RPMI8226 (cell line): Measurements from ENCODE around the gene CHRNA4.

Experiments used
- DNase-seq: peaks from one replicate; pipeline ENCODE4 v3.0.0-alpha.2; 2015

The CHRNA4 gene

DNA sequence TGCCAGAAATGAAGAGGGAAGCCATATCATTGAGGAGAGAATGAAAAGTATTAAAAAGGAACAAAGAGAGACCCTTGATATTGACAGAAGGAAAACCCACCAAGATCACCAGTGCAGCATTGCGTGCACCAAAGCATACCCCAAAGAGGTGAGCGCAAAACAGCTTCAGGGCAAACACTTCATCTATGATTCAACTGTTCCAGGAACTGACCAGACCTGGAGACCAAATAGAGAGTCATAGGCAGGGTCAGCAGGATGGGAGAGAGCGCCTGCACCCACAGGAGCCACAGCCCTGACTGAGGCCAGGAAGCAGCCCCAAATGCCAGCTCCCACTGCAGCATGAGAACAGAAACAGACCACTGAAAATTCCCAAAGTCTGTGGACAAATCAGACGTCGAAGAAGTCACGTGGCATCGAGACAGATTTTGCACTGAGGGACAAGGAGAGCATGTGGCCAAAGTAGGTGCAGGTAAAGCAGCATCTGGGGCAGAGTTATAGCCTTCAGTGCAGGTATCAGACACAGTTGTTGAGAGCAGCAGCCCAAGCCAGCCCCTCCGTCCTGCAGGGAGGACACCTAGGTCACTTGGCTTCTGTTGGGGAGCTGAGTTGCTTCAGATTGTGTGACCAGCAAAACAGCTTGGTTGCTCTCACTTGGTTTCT, 29.3 kb downstream of the CHRNA4 start:
- DNase-seq: no peak

DNA sequence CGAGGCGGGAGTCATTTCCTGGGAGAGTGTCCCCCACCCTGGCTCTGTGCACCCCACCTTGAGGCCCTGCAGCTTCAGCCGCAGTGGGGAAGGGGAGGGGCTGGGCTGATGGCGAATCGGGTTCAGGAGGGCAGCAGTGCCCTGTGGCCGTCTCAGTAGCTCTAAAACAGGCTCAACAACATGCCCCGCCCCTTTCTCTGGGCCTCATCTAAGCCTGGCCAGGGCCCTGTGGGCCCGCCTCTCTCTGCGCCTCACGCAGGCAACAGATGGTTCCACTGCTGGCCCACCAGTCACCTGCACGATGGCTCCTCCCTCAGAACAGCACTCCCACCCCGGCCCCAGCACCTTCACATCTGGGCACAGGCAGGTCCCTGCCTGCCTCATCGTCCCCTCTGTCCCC, 30.2 kb downstream of the CHRNA4 start:
- DNase-seq: peak; percentile 16

DNA sequence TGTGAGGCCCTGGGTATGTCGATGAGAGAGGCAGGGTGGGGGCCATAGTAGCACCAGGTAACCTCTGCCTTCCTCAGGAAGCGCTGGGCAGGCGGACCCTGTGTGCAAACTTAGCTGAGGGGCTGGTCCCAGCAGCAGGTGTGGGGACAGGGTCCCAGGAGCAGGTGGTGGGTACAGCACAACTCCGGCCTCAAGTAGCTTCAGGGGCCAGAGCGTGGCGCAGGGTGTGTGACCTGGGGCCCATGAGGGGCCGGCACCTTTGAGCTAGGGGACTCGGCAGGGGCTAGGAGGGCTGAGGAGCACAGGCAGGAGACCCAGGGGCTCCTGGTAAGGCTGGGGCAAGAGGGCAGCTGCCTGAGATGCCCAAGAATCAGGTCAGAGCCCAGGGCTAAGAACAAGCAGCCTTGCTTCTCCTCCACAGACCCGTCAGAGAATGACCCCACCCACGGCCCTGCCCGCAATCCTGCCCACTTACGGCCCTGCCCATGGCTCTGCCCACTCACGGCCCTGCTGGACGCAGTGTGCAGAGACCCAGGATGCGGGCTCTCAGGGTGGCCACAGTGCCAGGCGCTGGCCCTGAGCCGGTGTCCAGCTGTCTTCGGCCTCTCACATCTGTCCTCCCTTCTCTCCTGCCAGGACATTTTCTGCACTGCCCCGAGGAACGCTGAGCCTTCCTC, 30.9 kb downstream of the CHRNA4 start:
- no peak for DNase-seq

DNA sequence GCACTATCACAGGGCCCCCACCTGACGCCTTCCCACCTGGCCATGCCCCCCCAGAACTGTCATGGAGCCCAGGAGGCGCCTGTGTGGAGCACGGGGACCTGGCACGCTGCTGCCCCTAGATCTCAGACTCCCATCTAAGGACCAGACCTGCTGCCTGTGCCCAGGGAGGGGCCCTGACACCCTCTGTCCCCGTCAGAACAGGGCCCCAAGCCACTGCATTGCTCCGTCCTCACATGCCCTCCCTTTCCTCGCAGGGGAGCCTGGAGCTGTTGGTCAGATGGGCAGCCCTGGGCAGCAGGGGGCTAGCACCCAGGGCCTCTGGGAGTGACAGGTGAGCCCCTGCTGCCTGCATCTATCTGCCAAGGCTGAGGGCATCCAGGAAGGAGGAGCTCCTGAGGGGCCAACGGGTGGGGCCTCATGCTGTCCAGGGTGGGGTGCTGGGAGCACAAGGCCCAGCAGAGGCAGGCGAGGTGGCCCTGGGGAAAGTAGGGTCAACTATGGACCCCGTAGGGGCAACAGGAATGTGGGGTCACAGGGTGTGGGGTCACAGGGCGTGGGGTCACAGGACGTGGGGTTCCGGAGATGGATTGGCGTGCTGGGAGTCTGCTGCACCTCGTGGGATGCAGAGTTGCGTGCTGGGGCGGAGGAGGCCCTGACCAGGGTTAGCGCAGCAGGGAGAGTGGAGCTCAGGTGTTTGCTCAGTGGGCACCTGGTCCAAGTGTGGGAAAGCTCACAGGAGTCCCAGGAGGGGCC, 31.6 kb downstream of the CHRNA4 start:
- no peak for DNase-seq

DNA sequence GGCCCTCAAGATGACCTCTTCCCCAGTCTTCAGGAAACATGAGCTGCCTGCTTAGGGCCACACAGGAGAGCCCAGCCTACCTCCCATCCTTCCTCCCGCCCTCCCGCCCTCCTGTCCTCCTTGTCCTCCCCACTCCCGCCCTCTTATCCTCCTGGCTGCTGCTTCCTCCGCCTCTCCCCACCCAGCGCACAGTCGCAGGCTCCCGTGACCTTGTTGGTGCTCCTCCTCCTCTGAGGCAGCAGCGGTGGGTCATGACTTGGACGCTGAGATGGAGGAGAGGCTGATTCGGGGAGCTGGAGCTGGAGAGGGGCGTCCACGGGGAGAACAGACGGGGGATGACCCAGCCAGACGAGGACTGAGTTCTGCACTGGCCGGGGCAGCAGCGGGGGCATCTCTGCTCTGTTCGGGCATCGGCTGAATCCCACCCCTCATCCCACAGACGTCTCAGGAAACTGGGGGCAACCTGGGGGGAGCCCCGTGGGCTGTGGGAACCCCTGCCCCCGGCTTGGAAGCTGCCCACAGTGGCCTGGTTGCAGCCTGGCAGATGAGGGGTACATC, 32.4 kb downstream of the CHRNA4 start:
- DNase-seq: no peak

DNA sequence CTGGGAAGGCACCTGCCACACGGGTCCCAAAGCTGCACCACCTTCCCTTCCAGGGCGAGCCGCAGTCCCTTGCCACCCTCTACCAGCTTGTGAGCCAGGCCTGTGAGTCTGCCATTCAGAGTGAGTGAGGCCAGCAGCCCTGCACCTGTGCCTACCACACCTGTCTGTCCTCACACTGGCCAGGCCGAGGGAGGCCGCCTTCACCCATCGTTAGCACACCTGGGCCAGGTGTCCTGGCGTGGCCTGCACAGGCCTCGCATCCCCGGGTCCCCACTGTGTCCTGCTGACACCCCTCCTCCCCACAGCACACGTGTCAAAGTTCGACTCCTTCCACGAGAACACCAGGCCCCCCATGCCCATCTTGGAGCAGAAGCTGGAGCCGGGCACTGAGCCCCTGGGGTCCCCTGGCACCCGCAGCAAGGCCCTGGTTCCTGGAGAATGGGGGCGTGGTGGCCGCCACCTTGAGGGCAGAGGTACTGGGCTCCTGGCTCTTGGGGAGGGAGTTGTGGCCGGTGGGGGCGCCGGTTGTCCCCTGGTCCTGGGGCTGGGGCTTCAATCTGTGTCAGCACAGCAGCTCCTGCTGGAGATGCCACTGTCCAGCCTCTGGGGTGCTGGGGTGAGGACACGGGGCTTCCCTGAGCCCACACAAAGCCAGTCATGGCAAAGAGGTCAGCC, 33.0 kb downstream of the CHRNA4 start:
- peak; percentile 22 for DNase-seq

DNA sequence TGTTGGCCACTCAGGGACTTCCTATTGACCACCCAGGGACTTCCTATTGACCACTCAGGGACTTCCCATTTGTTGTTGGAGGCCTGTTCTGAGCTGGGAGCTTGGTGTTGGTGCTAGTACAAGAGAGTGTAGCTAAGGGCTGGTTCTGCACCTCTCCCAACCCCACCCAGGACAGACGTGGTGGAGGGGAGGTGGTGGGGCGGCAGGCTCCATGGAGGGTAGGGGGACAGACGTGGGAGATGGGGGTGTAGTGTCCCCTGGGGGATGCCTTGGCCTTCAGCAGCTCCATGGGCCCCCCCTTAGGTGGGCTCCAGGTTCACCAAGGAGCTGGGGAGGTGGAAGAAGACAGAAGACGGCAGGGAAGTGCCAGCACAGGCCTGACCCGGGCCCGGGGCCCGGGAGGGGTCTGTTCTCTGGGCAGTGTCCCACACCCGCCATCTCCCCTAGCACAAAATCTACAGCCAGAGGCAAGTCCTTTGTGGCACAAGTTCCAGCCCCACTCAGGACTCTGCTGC, 33.9 kb downstream of the CHRNA4 start:
- DNase-seq: no peak

DNA sequence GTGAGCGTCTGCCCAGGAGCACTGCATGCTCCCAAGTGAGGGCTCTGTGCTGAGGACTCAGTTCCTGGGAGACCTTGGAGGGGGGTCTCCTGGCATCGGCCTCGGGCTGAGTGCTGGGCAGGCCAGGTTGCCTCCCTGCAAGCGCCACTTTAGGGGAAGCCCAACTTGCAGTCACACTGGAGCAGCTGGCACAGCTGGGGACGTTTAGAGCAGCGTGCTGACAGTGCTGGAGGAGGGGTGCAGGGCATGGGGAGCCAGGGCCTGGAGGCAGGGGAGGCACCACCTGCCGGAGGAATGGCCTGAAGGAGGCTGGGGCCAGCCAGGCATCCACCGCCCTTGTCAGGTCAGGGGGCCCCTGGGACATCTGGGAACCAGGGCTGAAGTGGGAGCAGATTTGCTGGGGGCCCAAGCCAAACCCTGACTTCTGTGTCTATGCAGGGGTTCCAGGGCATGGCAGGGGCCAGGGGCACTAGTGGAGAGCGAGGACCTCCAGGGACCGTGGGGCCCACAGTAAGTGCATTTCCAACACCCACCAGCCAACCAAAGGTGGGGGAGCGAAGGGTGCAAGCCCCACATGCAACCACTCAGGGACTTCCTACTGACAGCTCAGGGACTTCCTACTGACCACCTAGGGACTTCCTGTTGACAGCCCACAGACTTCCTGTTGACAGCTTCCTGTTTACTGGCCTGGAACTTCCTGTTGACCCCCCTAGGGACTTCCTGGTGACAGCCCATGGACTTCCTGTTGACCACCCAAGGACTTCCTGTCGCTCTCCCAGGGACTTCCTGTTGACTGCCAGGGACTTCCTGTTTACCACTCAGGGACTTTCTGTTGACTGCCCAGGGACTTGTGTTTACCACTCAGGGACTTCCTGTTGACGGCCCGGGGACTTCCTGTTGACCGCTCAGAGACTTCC, 34.6 kb downstream of the CHRNA4 start:
- DNase-seq: peak; percentile 43

DNA sequence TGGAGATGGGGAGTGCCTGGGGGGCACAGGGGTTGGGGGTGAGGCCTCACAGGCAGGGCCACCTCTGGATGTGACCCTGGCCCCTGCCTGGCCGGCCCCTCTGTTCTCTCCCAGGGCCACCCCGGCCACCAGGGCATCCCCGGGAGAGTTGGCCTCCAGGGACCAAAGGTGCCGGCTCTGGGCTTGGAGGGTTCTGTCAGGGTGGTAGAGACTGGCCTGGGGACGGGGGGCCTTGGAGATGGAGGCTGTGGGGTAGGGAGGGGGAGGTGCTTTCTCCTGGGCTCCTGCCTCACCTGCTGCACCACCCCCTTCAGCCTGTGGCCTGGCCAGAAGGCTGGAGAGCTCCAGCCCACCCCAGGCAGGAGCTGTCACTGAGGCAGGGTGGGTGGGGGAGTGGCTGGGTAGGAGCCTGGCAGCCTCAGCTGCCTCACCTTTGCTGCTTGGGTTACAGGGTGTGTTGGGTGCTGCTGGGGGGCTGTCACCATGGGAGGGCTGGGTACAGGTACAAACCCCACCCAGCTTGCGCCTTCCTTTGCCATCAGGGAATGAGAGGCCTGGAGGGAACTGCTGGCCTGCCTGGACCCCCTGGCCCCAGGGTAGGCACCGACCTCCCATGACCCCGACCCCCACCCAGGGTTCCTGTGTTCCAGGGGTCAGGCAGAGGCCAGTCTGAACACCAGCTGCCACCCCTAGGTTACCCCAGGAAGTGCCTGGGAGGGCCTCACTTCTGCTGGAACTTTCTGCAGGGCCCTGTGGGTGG, 35.4 kb downstream of the CHRNA4 start:
- DNase-seq: no peak

DNA sequence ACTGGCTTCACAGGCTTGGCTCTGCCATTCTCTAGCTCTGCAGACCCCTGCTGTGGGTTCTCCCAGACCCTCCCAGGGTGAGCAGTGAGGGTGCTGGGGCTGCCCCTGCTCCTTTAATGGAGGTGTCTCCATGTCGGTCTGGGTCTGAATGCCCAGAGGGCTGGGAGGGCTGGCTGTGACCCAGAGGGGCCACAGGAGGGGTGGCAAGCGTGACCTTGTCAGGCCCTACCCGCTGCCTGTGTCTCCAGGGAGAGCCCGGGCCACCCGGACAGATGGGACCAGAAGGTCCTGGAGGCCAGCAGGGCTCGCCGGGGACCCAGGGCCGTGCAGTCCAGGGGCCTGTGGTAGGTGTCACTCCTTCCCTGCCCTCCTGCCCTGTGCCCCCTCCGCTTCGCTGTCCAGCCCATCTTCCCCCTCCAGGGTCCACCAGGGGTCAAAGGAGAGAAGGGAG, 36.1 kb downstream of the CHRNA4 start:
- no peak for DNase-seq

DNA sequence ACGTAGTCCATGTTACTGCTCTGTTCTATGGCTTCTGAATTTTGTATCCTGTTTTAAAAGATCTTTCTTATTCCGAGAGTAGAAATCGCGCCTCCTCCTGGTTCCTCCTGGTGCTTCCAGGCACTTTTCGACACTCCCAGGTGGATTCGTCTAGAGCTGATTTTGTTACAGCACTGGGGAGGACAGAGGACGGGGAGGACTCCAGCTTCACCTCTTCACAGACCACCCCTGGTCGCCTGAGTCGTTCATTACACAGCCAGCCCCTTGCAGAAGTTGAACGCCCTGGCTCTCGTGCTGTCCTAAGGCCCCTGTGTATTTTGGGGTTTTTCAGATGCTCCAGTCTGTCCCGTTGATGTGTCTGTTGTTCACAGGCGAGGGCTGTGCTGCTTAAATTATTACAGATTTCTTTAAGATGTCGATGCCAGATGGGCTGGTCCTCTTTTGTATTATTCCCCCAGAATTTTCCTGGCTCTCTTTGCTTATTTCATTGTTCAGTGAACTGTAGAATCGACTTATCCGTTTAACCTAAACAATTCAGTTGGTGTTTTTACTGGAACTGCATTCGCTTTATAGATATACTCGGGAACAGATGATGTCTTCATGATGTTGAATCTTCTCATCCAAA, 37.7 kb downstream of the CHRNA4 start:
- DNase-seq: no peak

DNA sequence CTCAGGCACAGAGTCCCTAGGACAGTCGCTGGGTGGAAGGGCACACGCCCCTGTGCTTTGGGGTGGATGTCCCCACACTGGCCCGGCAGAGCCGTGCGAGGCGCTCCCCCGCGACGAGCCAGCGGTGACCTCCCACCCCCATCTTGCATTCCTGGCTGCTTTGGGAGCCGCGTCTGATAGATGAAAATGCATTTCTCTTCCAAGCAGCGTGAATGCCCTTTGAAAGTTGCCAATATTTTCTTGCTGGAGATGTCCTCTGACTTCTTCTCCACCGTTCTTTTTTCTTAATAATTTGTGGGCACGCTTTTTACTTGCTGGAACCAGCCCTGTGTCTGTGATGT, 38.2 kb downstream of the CHRNA4 start:
- DNase-seq: no peak

DNA sequence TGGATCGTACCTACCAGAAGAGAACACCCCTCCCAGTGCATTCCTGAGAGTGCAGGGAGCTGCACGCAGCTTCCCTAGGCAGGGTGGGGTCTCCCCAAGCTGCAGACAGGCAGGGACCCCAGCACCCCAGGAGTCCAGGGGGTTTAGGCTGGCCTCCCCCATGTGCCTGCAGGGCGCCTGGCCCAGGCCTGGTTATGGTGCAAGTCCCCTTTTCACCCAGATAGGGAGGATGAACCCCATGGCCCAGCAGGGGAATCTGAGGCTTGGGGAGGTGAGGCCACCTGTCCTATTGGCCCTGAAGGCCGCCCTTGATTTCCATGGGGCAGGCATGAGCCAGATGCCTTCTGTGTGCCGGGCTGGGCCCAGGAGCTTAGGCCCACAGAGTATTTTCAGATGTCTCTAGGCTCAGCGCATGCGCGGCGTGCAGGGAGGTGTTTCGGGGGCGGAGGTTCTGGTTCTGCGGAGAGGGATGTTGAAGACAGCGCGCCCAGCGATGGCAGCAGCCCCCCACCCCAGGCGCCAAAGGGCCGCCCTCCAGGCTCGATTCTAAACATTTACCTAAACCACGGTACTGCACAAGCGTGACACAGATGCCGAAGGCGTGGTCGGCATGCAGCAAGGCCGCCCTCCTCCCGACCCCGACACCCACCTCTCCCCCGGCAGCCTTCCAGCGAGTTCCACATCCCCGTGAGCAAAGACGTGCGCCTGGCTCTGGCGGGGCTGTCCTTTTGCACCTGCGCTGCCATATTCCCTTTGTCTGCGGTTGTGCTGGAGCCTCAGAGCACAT, 38.8 kb downstream of the CHRNA4 start:
- no peak for DNase-seq

DNA sequence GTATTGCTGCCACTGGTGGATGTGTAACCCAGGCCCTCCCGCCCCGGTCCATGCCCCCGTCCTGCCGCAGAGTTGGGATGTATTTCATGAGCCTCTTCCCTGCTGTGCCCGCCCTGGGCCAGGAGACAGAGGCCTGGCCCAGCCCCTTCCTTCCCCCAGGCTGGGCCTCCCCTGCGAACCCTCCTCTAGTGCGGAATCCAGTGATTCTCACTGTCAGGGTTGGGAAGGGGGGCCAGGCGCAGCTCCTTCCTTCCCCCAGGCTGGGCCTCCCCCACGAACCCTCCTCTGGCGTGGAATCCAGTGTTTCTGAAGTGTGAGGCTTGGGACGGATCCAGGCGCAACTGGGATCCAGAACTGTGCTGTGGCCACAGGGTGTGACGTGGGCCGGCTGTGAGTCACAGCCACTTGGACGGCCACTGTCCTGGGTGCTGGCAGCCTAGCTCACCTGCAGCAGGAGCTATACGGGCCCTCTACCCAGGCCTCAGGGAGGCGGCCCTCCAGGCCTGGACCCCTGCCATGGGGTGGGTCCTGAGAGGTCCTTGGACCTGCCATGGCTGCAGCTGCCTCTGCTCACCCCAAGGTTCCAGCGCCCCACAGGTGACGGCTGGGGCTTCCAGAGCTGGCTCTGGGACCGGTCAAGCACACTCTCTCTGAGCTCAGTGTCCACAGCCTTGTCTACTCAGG, 39.9 kb downstream of the CHRNA4 start:
- DNase-seq: no peak

DNA sequence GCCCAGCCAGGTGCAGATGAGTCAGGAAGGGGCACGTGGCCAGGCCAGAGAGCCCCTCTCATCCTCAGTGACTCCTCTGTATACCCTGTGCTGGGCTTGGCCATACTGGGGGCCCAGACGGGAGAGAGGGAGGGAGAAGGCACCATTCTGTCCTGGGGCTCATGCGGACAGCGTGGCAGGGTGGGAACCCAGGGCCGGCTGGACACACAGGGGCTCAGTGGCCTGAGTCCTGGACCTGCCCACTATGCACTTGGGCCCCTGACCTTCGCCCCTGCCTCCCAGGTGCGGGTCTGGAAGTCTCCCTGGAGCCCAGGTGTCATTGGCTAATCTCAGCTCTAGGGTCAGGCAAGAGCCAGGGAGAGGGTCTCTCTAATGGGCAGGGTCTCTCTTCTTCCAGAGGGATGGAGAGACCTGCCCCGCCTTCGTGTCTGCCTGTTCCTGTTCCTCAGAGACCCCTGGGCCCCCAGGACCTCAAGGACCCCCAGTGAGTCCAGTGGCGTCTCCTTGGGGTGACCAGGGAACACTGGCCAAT, 40.5 kb downstream of the CHRNA4 start:
- no peak for DNase-seq

DNA sequence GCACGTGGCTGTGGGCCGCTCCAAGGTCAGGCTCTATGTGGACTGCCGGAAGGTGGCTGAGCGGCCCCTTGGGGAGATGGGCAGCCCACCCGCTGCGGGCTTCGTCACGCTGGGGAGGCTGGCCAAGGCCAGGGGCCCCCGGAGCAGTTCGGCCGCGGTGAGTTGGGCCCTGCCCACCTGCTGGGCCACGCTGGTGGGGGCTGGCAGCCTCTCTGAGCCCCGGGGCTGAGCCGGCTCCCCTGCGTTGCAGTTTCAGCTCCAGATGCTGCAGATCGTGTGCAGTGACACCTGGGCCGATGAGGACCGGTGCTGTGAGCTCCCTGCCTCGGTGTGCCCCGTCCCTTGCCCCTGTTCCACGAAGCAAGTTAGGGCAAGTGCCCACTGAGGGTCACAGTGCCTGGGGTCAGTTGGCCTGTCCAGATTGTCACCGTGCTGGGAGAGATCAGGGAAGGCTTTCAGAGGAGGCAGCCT, 41.1 kb downstream of the CHRNA4 start:
- no peak for DNase-seq

DNA sequence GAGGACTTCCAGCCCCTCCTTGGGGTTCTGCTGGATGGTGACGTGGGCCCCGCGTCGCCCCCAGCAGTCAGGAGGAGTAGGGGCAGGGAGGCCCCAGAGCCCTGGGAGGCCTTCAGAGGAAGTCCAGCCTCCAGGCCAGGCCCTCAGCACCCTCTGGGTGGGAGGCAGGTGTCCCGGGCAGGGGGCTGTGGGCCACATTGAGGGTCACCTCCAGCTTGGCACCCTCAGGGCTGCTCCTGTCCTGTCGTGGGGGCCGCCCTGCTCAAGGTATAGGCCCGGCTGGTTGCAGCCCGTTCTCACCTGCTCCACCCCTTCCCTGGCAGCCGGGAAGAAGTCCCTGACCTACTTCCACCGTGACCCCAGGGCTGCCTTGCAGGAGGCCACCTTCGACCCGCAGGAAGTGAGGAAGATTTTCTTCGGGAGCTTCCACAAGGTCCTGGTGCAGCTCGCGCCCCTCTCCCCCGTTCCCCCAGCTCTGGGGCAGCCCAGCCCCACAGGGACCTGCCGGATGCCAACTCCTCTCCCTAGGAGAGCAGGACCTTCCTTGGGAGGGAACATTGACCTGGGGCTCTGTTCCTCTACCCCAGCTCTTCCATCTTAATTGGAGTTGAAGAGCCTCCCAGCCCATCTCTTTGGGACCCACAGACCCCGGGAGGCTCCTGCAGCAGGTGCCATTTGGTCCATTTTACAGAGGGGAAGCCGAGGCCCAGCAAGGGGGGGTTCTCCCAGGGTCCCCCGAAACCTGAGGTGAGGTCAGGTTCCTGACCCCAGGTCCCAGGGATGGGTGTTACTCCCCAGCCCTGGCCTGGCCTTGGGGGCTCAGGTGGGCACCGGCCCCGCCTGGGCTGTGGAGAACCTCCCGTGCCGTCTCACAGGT, 41.7 kb downstream of the CHRNA4 start:
- DNase-seq: no peak
